ENCODE data around the gene CHST15. TPM values are rescaled to one million over a fixed set of nuclear protein-coding genes. Genes with fewer than 3 reads are reported as not detected.

The CHST15 gene
- total and polyA plus RNA-seq, 2 of the 13 experiments (the other 11 are each of a cell fraction or from before 2014, with no cell fraction given): 1.4 to 94.7 TPM

DNA sequence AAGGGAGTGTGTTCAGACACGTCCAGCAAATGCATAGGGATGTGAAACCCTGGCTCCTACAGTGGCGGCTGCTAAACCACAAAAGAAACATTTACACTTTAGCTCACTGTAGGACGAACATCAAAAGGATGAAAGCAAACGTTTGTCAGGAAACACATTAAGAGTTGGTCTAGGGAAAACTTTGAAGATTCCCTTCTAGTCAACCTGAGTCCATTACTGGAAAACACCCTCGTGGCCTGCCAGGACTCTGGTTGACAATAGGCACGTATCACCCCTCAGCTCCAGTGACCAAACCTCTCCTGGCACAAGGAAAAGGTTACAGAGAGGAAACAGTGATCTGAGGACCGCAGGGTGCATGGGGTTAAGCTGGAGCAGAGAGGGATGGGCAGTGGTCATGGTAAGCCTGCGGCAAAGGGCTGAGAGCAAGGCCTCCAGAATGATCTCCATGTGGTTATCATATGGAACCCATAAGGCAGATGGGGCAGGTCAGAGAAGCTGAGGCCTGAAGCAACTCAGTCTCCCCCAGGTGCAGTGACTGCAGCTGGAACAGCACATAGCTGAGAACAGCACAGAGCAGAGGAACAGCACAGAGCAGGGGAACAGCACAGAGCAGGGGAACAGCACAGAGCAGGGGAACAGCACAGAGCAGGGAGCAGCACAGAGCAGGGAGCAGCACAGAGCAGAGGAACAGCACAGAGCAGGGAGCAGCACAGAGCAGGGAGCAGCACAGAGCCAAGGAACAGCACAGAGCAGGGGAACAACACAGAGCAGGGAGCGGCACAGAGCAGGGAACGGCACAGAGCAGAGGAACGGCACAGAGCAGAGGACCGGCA, 49.9 kb downstream of the CHST15 start (continued):
- TF ChIP-seq, protein P1, sequence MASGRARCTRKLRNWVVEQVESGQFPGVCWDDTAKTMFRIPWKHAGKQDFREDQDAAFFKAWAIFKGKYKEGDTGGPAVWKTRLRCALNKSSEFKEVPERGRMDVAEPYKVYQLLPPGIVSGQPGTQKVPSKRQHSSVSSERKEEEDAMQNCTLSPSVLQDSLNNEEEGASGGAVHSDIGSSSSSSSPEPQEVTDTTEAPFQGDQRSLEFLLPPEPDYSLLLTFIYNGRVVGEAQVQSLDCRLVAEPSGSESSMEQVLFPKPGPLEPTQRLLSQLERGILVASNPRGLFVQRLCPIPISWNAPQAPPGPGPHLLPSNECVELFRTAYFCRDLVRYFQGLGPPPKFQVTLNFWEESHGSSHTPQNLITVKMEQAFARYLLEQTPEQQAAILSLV (CRISPR knock-in tag; IDR thresholded peaks at IDR 0.05; ENCODE audit: borderline replicate concordance): peak; percentile 82
- TF ChIP-seq, protein P2, sequence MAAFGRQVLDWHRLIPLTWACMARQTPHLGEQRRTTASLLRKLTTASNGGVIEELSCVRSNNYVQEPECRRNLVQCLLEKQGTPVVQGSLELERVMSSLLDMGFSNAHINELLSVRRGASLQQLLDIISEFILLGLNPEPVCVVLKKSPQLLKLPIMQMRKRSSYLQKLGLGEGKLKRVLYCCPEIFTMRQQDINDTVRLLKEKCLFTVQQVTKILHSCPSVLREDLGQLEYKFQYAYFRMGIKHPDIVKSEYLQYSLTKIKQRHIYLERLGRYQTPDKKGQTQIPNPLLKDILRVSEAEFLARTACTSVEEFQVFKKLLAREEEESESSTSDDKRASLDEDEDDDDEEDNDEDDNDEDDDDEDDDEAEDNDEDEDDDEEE (CRISPR knock-in tag; IDR thresholded peaks at IDR 0.05): peak; percentile 43; the same call in 1 of the 2 replicates
- no peak for TF ChIP-seq U2AF1 (optimal IDR thresholded peaks at IDR 0.05; ENCODE audit: low read depth, low read length)
- TF ChIP-seq MTA3 (CRISPR knock-in tag; IDR thresholded peaks at IDR 0.05): no peak
- no peak for TF ChIP-seq ZNF839 (CRISPR knock-in tag; IDR thresholded peaks at IDR 0.05; ENCODE audit: borderline replicate concordance)
- no peak for TF ChIP-seq KLF11 (CRISPR knock-in tag; IDR thresholded peaks at IDR 0.05)
- TF ChIP-seq, protein P3, sequence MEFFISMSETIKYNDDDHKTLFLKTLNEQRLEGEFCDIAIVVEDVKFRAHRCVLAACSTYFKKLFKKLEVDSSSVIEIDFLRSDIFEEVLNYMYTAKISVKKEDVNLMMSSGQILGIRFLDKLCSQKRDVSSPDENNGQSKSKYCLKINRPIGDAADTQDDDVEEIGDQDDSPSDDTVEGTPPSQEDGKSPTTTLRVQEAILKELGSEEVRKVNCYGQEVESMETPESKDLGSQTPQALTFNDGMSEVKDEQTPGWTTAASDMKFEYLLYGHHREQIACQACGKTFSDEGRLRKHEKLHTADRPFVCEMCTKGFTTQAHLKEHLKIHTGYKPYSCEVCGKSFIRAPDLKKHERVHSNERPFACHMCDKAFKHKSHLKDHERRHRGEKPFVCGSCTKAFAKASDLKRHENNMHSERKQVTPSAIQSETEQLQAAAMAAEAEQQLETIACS (CRISPR knock-in tag; IDR thresholded peaks at IDR 0.05): 0 out of 2 replicates have a peak, but pooled peaks have one; percentile 45
- TF ChIP-seq ELF4 (CRISPR knock-in tag; IDR thresholded peaks at IDR 0.05; ENCODE audit: borderline replicate concordance): no peak
- peak; percentile 95 for TF ChIP-seq ZNF552 (CRISPR knock-in tag; IDR thresholded peaks at IDR 0.05; ENCODE audit: borderline replicate concordance)
- no peak for TF ChIP-seq ZNF549 (CRISPR knock-in tag; IDR thresholded peaks at IDR 0.05)
- TF ChIP-seq, protein P4, sequence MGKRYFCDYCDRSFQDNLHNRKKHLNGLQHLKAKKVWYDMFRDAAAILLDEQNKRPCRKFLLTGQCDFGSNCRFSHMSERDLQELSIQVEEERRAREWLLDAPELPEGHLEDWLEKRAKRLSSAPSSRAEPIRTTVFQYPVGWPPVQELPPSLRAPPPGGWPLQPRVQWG (CRISPR knock-in tag; IDR thresholded peaks at IDR 0.05; ENCODE audit: borderline replicate concordance, low read depth): no peak
- peak; percentile 87; the same call in 1 of the 2 replicates for TF ChIP-seq MEIS1 (CRISPR knock-in tag; IDR thresholded peaks at IDR 0.05; ENCODE audit: borderline replicate concordance)
- TF ChIP-seq, protein P5, sequence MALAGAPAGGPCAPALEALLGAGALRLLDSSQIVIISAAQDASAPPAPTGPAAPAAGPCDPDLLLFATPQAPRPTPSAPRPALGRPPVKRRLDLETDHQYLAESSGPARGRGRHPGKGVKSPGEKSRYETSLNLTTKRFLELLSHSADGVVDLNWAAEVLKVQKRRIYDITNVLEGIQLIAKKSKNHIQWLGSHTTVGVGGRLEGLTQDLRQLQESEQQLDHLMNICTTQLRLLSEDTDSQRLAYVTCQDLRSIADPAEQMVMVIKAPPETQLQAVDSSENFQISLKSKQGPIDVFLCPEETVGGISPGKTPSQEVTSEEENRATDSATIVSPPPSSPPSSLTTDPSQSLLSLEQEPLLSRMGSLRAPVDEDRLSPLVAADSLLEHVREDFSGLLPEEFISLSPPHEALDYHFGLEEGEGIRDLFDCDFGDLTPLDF (CRISPR knock-in tag; IDR thresholded peaks at IDR 0.05): no peak
- TF ChIP-seq ZNF264 (CRISPR knock-in tag; IDR thresholded peaks at IDR 0.05): peak; percentile 89
- TF ChIP-seq, protein P6, sequence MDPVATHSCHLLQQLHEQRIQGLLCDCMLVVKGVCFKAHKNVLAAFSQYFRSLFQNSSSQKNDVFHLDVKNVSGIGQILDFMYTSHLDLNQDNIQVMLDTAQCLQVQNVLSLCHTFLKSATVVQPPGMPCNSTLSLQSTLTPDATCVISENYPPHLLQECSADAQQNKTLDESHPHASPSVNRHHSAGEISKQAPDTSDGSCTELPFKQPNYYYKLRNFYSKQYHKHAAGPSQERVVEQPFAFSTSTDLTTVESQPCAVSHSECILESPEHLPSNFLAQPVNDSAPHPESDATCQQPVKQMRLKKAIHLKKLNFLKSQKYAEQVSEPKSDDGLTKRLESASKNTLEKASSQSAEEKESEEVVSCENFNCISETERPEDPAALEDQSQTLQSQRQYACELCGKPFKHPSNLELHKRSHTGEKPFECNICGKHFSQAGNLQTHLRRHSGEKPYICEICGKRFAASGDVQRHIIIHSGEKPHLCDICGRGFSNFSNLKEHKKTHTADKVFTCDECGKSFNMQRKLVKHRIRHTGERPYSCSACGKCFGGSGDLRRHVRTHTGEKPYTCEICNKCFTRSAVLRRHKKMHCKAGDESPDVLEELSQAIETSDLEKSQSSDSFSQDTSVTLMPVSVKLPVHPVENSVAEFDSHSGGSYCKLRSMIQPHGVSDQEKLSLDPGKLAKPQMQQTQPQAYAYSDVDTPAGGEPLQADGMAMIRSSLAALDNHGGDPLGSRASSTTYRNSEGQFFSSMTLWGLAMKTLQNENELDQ (CRISPR knock-in tag; IDR thresholded peaks at IDR 0.05; ENCODE audit: borderline replicate concordance): no peak
- peak; percentile 70; the same call in 1 of the 2 replicates for TF ChIP-seq XBP1 (CRISPR knock-in tag; IDR thresholded peaks at IDR 0.05)
- TF ChIP-seq ZFP62 (CRISPR knock-in tag; IDR thresholded peaks at IDR 0.05): no peak
- TF ChIP-seq ZNF143 (CRISPR knock-in tag; IDR thresholded peaks at IDR 0.05): 0 out of 2 replicates have a peak, but pooled peaks have one; percentile 22
- TF ChIP-seq ZNF12 (CRISPR knock-in tag; IDR thresholded peaks at IDR 0.05): peak; percentile 63; the same call in 1 of the 2 replicates
- TF ChIP-seq TBX2 (CRISPR knock-in tag; IDR thresholded peaks at IDR 0.05; ENCODE audit: borderline replicate concordance): peak; percentile 97
- TF ChIP-seq KLF9 (CRISPR knock-in tag; IDR thresholded peaks at IDR 0.05; ENCODE audit: low read depth): no peak; the same call in 1 of the 2 replicates
- peak; percentile 93 for TF ChIP-seq ZNF160 (CRISPR knock-in tag; IDR thresholded peaks at IDR 0.05)

Data from HepG2 (cell line).